Endothelial cell of hepatic sinusoid (primary cell): ENCODE measurements around the gene TRIAP1.

Experiments
- in situ Hi-C: cut with HindIII; loops from 2 replicates; pipeline ENCODE4 v1.10.0; 2017; ENCODE audit warnings: low sequenced_read_pairs

Gene TRIAP1

DNA sequence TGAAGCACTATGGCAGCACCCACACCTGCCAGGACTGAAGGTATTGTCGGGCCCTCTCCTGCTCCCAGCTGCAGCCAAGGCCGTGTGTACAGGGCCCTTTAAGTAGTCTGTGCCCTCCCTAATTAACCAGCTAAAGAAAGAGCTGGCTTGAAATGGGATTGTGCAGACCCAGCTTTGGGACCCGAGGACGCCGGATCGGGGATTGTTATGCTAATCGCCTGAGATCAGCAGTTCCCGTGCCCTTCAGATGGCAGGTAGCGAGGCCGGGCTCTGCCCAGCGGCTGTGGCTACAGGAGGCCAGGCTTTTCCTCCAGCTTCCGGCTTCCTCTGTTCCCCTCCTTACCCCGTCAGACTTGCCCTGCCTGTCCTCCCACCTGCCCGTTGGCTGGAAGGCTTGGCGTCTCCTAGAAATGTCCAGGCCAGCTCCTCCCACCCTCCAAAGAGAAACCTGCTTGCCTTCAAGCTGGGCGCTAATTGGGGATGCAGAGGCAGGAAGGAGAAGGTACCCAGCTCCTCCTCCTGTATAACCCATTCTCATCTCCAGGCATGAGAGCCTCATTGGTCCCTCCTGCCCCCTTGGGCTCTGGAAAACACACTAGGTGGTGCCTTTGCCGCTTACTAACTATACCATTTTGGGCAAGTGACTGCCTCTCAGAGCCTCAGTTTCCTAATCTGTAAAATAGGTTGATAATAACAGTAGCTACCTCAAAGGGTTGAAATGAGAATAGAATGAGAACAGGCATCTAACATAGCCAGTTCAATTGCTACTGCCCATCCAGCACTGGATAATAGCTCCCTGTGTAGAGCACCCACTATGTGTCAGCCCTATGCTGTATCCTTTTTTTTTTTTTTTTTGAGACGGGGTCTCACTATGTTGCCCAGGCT is 51.5 kb downstream of the TRIAP1 start:
- in situ Hi-C loops, result no loop called here
